ENCODE measurements around the gene CACNG4. TPM values are rescaled to one million over a fixed set of nuclear protein-coding genes. Genes with fewer than 3 reads are reported as not detected.

CACNG4 gene
- total RNA-seq, 1 experiment from 2014 or later = 6.3 TPM

- Histone ChIP-seq H3K79me2 (ENCODE audit: insufficient read depth, low read length) (no peaks in the 10 kb centered on the region), H3K9ac (ENCODE audit: extremely low read depth, insufficient read length, low read length) (no peak overlapping the region), H3K27me3 (ENCODE audit: insufficient read depth, low read length) (no peaks in the 10 kb centered on the region), H3K56ac (ENCODE audit: insufficient read length, low read depth, low read length) (no peak overlapping the region), H3K14ac (ENCODE audit: insufficient read depth, low read length) (no peak overlapping the region), H3K23ac (ENCODE audit: insufficient read length, low read depth, low read length) (no peak overlapping the region), H4K8ac (replicated peaks; ENCODE audit: insufficient read length, low read depth, low read length) (no peak overlapping the region), H4K20me1 (ENCODE audit: control insufficient read depth, insufficient read depth, insufficient read length) (no peaks in the 10 kb centered on the region), H3K4me2 (ENCODE audit: insufficient read depth, insufficient read length, low read length) (no peak overlapping the region), H2BK5ac (ENCODE audit: insufficient read length, low read length) (no peak overlapping the region), H3K9me3 (ENCODE audit: control insufficient read depth, low read depth, low read length) (no peaks in the 10 kb centered on the region), H2BK12ac (ENCODE audit: insufficient read length, low read depth, low read length) (no peak overlapping the region), H3K18ac (ENCODE audit: insufficient read length, low read depth, low read length) (no peak overlapping the region), H2BK20ac (ENCODE audit: low read depth, low read length, poor library complexity, severe bottlenecking) (no peak overlapping the region), H3K27ac (ENCODE audit: insufficient read length, low read depth, low read length) (no peak overlapping the region), H4K91ac (ENCODE audit: insufficient read length, low read depth, low read length) (no peak overlapping the region), H3K4ac (ENCODE audit: low read depth, low read length) (no peak overlapping the region), H3T11ph (ENCODE audit: low read length) (no peak overlapping the region), H4K5ac (ENCODE audit: insufficient read length, low read depth, low read length) (no peak overlapping the region), H2BK15ac (ENCODE audit: low read depth, low read length) (no peak overlapping the region), H3K4me1 (ENCODE audit: insufficient read depth, low read length) (no peaks in the 10 kb centered on the region), H2BK120ac (ENCODE audit: low read depth, low read length, poor library complexity, severe bottlenecking) (no peak overlapping the region), H2AK5ac (ENCODE audit: insufficient read length, low read length) (no peak overlapping the region), H2AFZ (ENCODE audit: low read length) (no peak overlapping the region), H3K23me2 (ENCODE audit: insufficient read length, low read depth, low read length, poor library complexity, severe bottlenecking) (no peaks in the 10 kb centered on the region), H3K79me1 (ENCODE audit: insufficient read depth, low read depth, low read length, poor library complexity, severe bottlenecking) (no peaks in the 10 kb centered on the region)
- Mint-ChIP-seq H3K36me3 (ENCODE audit: insufficient read depth in 1 of 3, low read depth in 3 of 3) (peaks cover 0 to 14% (median 8%) of the 10 kb centered on the region in 3 experiments; a peak in 4 of 7 replicates), H3K4me1 (peaks cover 0 to 3% of the 10 kb centered on the region in 2 experiments; a peak in 2 of 4 replicates), H3K27ac (no peak overlapping the region), H3K9me3 (peaks cover 22 to 24% of the 10 kb centered on the region in 2 experiments), H3K27me3 (ENCODE audit: low read depth) (peaks cover 2% of the 10 kb centered on the region), H3K4me3 (no peak overlapping the region)
- no CpG with 5 or more reads among the region's 5 CpGs for WGBS (ENCODE audit: extremely low coverage, insufficient read length, low lambda C conversion rate)
- no peak for DNase-seq
- TF ChIP-seq, protein P1, sequence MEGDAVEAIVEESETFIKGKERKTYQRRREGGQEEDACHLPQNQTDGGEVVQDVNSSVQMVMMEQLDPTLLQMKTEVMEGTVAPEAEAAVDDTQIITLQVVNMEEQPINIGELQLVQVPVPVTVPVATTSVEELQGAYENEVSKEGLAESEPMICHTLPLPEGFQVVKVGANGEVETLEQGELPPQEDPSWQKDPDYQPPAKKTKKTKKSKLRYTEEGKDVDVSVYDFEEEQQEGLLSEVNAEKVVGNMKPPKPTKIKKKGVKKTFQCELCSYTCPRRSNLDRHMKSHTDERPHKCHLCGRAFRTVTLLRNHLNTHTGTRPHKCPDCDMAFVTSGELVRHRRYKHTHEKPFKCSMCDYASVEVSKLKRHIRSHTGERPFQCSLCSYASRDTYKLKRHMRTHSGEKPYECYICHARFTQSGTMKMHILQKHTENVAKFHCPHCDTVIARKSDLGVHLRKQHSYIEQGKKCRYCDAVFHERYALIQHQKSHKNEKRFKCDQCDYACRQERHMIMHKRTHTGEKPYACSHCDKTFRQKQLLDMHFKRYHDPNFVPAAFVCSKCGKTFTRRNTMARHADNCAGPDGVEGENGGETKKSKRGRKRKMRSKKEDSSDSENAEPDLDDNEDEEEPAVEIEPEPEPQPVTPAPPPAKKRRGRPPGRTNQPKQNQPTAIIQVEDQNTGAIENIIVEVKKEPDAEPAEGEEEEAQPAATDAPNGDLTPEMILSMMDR (conservative IDR thresholded peaks at IDR 0.05) = no peak
Observed at GRCh38 chr17:67049025-67049739, 84.7 kb downstream of the CACNG4 start.

Data from H9 (cell line).